Suprapubic skin (tissue), 4 donors: ENCODE data around the gene ARPC2. TPM values are rescaled to one million over a fixed set of nuclear protein-coding genes. Genes with fewer than 3 reads are reported as not detected.
A peak's percentile ranks its signal among the peaks of the same experiment; 100 is the strongest.

Source experiments
- DNase-seq, 2 donors: peaks; one replicate each; pipeline ENCODE4 v3.0.0-alpha.2; 2019; ENCODE audit warnings: low spot score in 2 of 2
- H3K27ac ChIP-seq: fragments of 200-600 bp; sonication (generic); one replicate; pipeline ENCODE4 v1.5.1; 2019
- H3K27me3 ChIP-seq: fragments of 200-600 bp; sonication (generic); one replicate; pipeline ENCODE4 v1.5.1; 2019
- H3K36me3 ChIP-seq: fragments of 200-600 bp; sonication (generic); one replicate; pipeline ENCODE4 v1.5.1; 2019
- H3K4me1 ChIP-seq: fragments of 200-600 bp; sonication (generic); one replicate; pipeline ENCODE4 v1.5.1; 2019
- H3K4me3 ChIP-seq: fragments of 200-600 bp; sonication (generic); one replicate; pipeline ENCODE4 v1.5.1; 2019; ENCODE audit warnings: mild to moderate bottlenecking
- H3K9me3 ChIP-seq: fragments of 200-600 bp; sonication (generic); one replicate; pipeline ENCODE4 v1.5.1; 2019
- CTCF ChIP-seq, 2 donors: fragments of 200-600 bp in 1 of 2; fragments of 450-650 bp in 1 of 2; sonication (generic) in 1 of 2; IDR thresholded peaks; one replicate each; pipeline ENCODE4 v1.5.1; 2016 to 2019; ENCODE audit warnings: antibody characterized with exemption in 2 of 2, mild to moderate bottlenecking in 1 of 2, moderate library complexity in 1 of 2
- EP300 ChIP-seq: sonication (generic); formaldehyde crosslinking; IDR thresholded peaks from one replicate; pipeline ENCODE4 v1.6.1; 2017; ENCODE audit warnings: antibody characterized with exemption
- POLR2A ChIP-seq, 2 donors: fragments of 450-650 bp; IDR thresholded peaks; one replicate each; pipeline ENCODE4 v1.6.1; 2017; ENCODE audit warnings: antibody characterized with exemption in 2 of 2, mild to moderate bottlenecking in 2 of 2, moderate library complexity in 2 of 2
- POLR2AphosphoS5 ChIP-seq, 3 donors: sonication (generic); formaldehyde crosslinking; IDR thresholded peaks; one replicate each; pipeline ENCODE4 v1.6.1; 2017; ENCODE audit warnings: antibody characterized with exemption in 3 of 3
- WGBS: methylation state at CpG from one replicate; pipeline ENCODE4 v1.1.5; 2018; 5-methylcytosine and 5-hydroxymethylcytosine counted together
- total RNA-seq, 4 donors: library from RNA; depleted of rRNA; stranded (reverse); fragments of >200 nt; gene quantifications; one replicate each; pipeline ENCODE4 v1.1.0, GENCODE V29; 2016

ARPC2 gene
- total RNA-seq, 4 donors from 2014 or later: 267 to 384 (median 275) TPM

- DNase-seq: no peak
Observed at GRCh38 chr2:218172845-218173244, 44.1 kb upstream of the ARPC2 start.

GRCh38 chr2:218179782-218180181, 37.2 kb upstream of the ARPC2 start:
- Histone ChIP-seq H3K27ac (no peak overlapping the region), H3K9me3 (no peaks in the 10 kb centered on the region), H3K27me3 (no peaks in the 10 kb centered on the region), H3K4me1 (peaks cover 4% of the 10 kb centered on the region), H3K4me3 (no peak overlapping the region), H3K36me3 (no peaks in the 10 kb centered on the region)
- DNase-seq: no peak
- 90% methylated on average over 4 of the region's 4 CpGs for WGBS
- TF ChIP-seq POLR2AphosphoS5 (IDR thresholded peaks at IDR 0.05) (no peak), CTCF (IDR thresholded peaks at IDR 0.05) (no peak), EP300 (no peak), POLR2A (IDR thresholded peaks at IDR 0.05) (no peak)

More at GRCh38 chr2:218172845-218173244, 44.1 kb upstream of the ARPC2 start:
- 89% methylated on average over 2 of the region's 2 CpGs for WGBS
- no peaks in the 10 kb centered on the region for H3K4me1 ChIP-seq
- H3K9me3 ChIP-seq: no peaks in the 10 kb centered on the region
- no peaks in the 10 kb centered on the region for H3K36me3 ChIP-seq
- H3K4me3 ChIP-seq: no peak overlapping the region
- no peak overlapping the region for H3K27ac ChIP-seq
- TF ChIP-seq CTCF (IDR thresholded peaks at IDR 0.05): no peak
- TF ChIP-seq POLR2AphosphoS5 (IDR thresholded peaks at IDR 0.05): no peak
- no peak for TF ChIP-seq POLR2A (IDR thresholded peaks at IDR 0.05)
- no peak for TF ChIP-seq EP300
- H3K27me3 ChIP-seq: peaks cover 3% of the 10 kb centered on the region

- no peak for DNase-seq
- no peak for TF ChIP-seq EP300
- no peak for TF ChIP-seq POLR2AphosphoS5 (IDR thresholded peaks at IDR 0.05)
- no peak for TF ChIP-seq CTCF (IDR thresholded peaks at IDR 0.05)
- TF ChIP-seq POLR2A (IDR thresholded peaks at IDR 0.05): no peak
- Histone ChIP-seq H3K36me3 (no peaks in the 10 kb centered on the region), H3K4me3 (no peak overlapping the region), H3K4me1 (peaks cover 4% of the 10 kb centered on the region), H3K9me3 (no peaks in the 10 kb centered on the region), H3K27me3 (no peaks in the 10 kb centered on the region), H3K27ac (no peak overlapping the region)
- WGBS: 55% methylated on average over 9 of the region's 9 CpGs
Observed at GRCh38 chr2:218180467-218181114, 36.4 kb upstream of the ARPC2 start.

GRCh38 chr2:218184331-218184730, 32.7 kb upstream of the ARPC2 start:
- Histone ChIP-seq H3K4me1 (peaks cover 20% of the 10 kb centered on the region), H3K27me3 (no peaks in the 10 kb centered on the region), H3K9me3 (no peaks in the 10 kb centered on the region), H3K36me3 (no peaks in the 10 kb centered on the region), H3K27ac (no peak overlapping the region), H3K4me3 (no peak overlapping the region)
- DNase-seq: no peak
- TF ChIP-seq EP300: no peak
- no peak for TF ChIP-seq POLR2A (IDR thresholded peaks at IDR 0.05)
- TF ChIP-seq CTCF (IDR thresholded peaks at IDR 0.05): no peak
- TF ChIP-seq POLR2AphosphoS5 (IDR thresholded peaks at IDR 0.05): no peak
- WGBS: 88% methylated on average over 1 of the region's 1 CpG

GRCh38 chr2:218186355-218186766, 30.6 kb upstream of the ARPC2 start:
- 44% methylated on average over 8 of the region's 8 CpGs for WGBS
- no peak for TF ChIP-seq POLR2A (IDR thresholded peaks at IDR 0.05)
- TF ChIP-seq CTCF (IDR thresholded peaks at IDR 0.05): peak; percentile 41 to 79
- no peak for TF ChIP-seq EP300
- TF ChIP-seq POLR2AphosphoS5 (IDR thresholded peaks at IDR 0.05): no peak
- peaks cover 16% of the 10 kb centered on the region for H3K4me1 ChIP-seq
- H3K27me3 ChIP-seq: no peaks in the 10 kb centered on the region
- H3K4me3 ChIP-seq: no peak overlapping the region
- H3K27ac ChIP-seq: no peak overlapping the region
- no peaks in the 10 kb centered on the region for H3K36me3 ChIP-seq
- no peaks in the 10 kb centered on the region for H3K9me3 ChIP-seq
- DNase-seq: peak in 1 of 2 donors; percentile 71
